ENCODE results near the gene MRFAP1. TPM values are rescaled to one million over a fixed set of nuclear protein-coding genes. Genes with fewer than 3 reads are reported as not detected.
"Not testable (repeated sequence)": the region's sequence is repeated elsewhere in the genome, so short reads cannot be mapped to it uniquely, and the experiment has no call there.

MRFAP1 gene
- total RNA-seq, 2 donors from 2014 or later: 97.9 to 115 TPM

DNA sequence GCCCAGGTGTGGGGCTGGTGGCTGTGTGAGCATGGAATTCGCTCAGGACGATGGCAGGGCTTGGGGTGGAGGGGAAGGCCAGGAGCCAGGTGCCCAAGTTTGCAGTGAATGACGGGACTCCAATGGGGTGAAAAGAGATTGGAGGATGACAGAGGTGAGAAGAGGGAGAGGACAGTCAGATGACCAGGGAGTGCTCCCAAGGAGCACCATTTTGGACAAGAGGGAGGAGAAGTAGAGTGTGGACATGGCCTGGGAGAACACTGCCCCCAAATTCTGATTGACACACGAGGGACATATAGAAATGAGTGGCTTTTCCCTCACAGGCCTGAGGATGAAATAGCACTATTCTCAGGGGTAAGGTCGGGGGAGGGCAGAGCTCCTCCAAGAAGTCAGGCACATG lies 6.7 kb downstream of the MRFAP1 start:
- ATAC-seq (no peak), DNase-seq (no peak)
- Histone ChIP-seq H3K36me3 (replicated peaks in 1 of 2; ENCODE audit: insufficient read depth in 1 of 2, low read depth in 2 of 2) (no peaks in the 10 kb centered on the region), H3K4me1 (peaks cover 14% of the 10 kb centered on the region), H3K27me3 (no peaks in the 10 kb centered on the region), H3K4me3 (no peak overlapping the region), H3K9me3 (no peaks in the 10 kb centered on the region), H3K27ac (no peak overlapping the region)
- TF ChIP-seq POLR2A (IDR thresholded peaks at IDR 0.05): no peak
- TF ChIP-seq, protein P1, sequence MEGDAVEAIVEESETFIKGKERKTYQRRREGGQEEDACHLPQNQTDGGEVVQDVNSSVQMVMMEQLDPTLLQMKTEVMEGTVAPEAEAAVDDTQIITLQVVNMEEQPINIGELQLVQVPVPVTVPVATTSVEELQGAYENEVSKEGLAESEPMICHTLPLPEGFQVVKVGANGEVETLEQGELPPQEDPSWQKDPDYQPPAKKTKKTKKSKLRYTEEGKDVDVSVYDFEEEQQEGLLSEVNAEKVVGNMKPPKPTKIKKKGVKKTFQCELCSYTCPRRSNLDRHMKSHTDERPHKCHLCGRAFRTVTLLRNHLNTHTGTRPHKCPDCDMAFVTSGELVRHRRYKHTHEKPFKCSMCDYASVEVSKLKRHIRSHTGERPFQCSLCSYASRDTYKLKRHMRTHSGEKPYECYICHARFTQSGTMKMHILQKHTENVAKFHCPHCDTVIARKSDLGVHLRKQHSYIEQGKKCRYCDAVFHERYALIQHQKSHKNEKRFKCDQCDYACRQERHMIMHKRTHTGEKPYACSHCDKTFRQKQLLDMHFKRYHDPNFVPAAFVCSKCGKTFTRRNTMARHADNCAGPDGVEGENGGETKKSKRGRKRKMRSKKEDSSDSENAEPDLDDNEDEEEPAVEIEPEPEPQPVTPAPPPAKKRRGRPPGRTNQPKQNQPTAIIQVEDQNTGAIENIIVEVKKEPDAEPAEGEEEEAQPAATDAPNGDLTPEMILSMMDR (IDR thresholded peaks at IDR 0.05): no peak
- intact Hi-C loops (cut with DNase I): no loop called here
- WGBS, 2 donors: 77 to 82% methylated on average over 5 of the region's 5 CpGs

DNA sequence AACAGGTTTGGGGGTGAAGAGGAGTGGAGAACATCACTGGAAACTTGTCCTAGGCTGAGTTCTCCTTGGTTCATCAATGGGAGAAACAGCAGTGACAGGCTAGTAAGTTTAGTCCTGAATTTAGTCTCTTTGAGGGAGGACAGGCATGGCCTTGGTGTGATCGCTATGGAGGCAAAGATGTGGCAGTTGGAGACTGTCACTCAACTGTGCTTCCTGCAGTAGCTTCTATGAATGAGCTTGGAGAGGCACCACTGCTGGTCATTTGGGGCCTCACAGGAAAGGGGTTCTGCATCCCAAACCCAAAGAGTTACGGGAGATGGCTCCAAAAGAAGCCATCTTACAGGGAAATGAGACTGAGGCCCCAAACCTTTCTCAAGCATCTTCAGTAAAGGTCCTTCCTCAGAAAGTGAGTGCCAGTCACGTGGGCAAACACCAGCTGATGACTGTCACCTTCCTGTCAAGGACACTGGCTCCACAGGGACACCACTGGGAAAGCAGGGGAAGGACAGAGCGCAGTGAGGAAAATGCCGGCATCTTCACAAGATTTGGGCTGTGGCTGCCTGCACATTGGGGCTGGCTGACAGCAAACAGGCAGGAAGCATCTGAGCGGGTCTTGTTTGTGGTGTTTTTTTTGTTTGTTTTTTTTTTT lies 7.2 kb downstream of the MRFAP1 start:
- H3K4me1 ChIP-seq: peaks cover 9% of the 10 kb centered on the region
- H3K4me3 ChIP-seq: no peak overlapping the region
- no peak overlapping the region for H3K27ac ChIP-seq
- TF ChIP-seq, protein P1 (IDR thresholded peaks at IDR 0.05): no peak
- TF ChIP-seq POLR2A (IDR thresholded peaks at IDR 0.05): no peak
- intact Hi-C loops (cut with DNase I): no loop called here
- no peaks in the 10 kb centered on the region for H3K9me3 ChIP-seq
- 39 to 66% methylated on average over 6 of the region's 6 CpGs for WGBS, 2 donors
- ATAC-seq: no peak
- DNase-seq: no peak
- no peaks in the 10 kb centered on the region for H3K36me3 ChIP-seq (replicated peaks in 1 of 2; ENCODE audit: insufficient read depth in 1 of 2, low read depth in 2 of 2)
- no peaks in the 10 kb centered on the region for H3K27me3 ChIP-seq

DNA sequence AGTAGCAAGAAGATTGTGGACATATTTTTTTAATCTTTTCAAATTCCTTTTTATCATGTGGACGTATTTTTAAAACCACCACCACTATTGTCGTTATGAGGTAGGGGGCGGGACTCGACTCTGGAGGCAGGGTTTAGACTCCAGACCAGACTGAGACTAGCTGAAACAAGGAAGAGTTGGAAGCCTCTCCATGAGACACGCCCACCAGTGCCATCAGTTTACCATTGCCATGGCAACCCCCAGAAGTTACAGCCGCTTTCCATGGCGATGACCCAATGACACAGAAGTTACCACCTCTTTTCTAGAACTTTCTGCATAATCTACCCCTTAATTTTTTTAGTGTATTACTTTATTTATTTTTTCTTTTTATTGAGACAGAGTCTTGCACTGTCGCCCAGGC lies 8.7 kb downstream of the MRFAP1 start:
- Histone ChIP-seq H3K27me3 (no peaks in the 10 kb centered on the region), H3K4me1 (no peaks in the 10 kb centered on the region), H3K27ac (no peak overlapping the region), H3K4me3 (no peak overlapping the region), H3K36me3 (replicated peaks in 1 of 2; ENCODE audit: insufficient read depth in 1 of 2, low read depth in 2 of 2) (no peaks in the 10 kb centered on the region), H3K9me3 (no peaks in the 10 kb centered on the region)
- intact Hi-C loops (cut with DNase I): no loop called here
- no peak for TF ChIP-seq POLR2A (IDR thresholded peaks at IDR 0.05)
- TF ChIP-seq, protein P1 (IDR thresholded peaks at IDR 0.05): no peak
- peak in 1 of 4 donors; percentile 0 for DNase-seq
- 89 to 92% methylated on average over 8 of the region's 8 CpGs for WGBS, 2 donors
- ATAC-seq: no peak

DNA sequence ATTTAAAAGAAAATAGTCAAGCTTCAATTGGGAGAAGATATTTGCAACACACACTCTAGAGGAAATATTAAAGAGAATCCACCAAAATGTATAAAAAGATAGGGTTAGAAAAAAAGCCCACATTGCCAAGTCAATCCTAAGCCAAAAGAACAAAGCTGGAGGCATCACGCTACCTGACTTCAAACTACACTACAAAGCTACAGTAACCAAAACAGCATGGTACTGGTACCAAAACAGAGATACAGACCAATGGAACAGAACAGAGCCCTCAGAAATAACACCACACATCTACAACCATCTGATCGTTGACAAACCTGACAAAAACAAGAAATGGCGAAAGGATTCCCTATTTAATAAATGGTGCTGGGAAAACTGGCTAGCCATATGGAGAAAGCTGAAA lies 13.7 kb downstream of the MRFAP1 start:
- WGBS, 2 donors: 69 to 100% methylated on average over 1 to 3 of the region's 3 CpGs
- intact Hi-C loops (cut with DNase I); H3K9me3 ChIP-seq; H3K27me3 ChIP-seq; H3K4me3 ChIP-seq; ATAC-seq; H3K36me3 ChIP-seq (replicated peaks in 1 of 2; ENCODE audit: insufficient read depth in 1 of 2, low read depth in 2 of 2); H3K27ac ChIP-seq; DNase-seq; H3K4me1 ChIP-seq: not testable (repeated sequence)

DNA sequence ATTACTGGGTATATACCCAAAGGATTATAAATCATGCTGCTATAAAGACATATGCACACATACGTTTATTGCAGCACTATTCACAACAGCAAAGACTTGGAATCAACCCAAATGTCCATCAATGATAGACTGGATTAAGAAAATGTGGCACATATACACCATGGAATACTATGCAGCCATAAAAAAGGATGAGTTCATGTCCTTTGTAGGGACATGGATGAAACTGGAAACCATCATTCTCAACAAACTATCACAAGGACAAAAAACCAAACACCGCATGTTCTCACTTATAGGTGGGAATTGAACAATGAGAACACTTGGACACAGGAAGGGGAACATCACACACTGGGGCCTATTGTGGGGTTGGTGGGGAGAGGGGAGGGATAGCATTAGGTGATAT lies 14.8 kb downstream of the MRFAP1 start:
- DNase-seq; H3K9me3 ChIP-seq; intact Hi-C loops (cut with DNase I); ATAC-seq; H3K27ac ChIP-seq; H3K27me3 ChIP-seq; H3K36me3 ChIP-seq (replicated peaks in 1 of 2; ENCODE audit: insufficient read depth in 1 of 2, low read depth in 2 of 2); H3K4me3 ChIP-seq; H3K4me1 ChIP-seq: not testable (repeated sequence)
- WGBS, 2 donors: 75 to 91% methylated on average over 2 of the region's 2 CpGs

DNA sequence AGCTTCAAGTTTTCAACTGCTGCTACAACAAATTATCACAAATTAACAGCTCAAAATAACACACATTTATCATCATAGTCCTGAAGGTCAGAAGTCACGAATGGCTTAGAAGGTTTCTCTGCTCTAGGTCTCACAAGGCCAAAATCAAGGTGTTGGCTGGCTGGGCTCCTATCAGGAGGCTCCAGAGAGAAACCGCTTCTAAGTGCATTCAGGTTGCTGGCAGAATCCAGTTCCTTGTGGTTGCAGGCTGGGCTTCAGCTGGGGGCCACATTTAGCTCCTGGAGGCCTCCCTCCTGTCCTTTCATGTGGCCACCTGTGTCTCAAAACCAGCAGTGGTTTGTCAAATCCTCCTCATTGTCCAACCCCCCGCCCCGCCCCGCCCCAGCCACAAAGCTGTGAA lies 15.4 kb downstream of the MRFAP1 start:
- Histone ChIP-seq H3K4me3 (no peak overlapping the region), H3K36me3 (replicated peaks in 1 of 2; ENCODE audit: insufficient read depth in 1 of 2, low read depth in 2 of 2) (no peaks in the 10 kb centered on the region), H3K27me3 (no peaks in the 10 kb centered on the region), H3K4me1 (peaks cover 10% of the 10 kb centered on the region), H3K27ac (no peak overlapping the region), H3K9me3 (no peaks in the 10 kb centered on the region)
- 46 to 85% methylated on average over 2 to 5 of the region's 5 CpGs for WGBS, 2 donors
- DNase-seq: no peak
- intact Hi-C loops (cut with DNase I): no loop called here
- ATAC-seq: no peak
- TF ChIP-seq POLR2A (IDR thresholded peaks at IDR 0.05): no peak
- TF ChIP-seq, protein P1 (IDR thresholded peaks at IDR 0.05): no peak
